Epidermal melanocyte (primary cell): ENCODE data around the gene ZNF135.

Source experiments
- DNase-seq: peaks from one replicate; pipeline ENCODE4 v3.0.0; 2011; ENCODE audit warnings: low spot score; ENCODE audit not compliant: insufficient read length

Gene ZNF135

GRCh38 chr19:58046856-58047255 lies 12.2 kb upstream of the ZNF135 start:
- no peak for DNase-seq

DNA sequence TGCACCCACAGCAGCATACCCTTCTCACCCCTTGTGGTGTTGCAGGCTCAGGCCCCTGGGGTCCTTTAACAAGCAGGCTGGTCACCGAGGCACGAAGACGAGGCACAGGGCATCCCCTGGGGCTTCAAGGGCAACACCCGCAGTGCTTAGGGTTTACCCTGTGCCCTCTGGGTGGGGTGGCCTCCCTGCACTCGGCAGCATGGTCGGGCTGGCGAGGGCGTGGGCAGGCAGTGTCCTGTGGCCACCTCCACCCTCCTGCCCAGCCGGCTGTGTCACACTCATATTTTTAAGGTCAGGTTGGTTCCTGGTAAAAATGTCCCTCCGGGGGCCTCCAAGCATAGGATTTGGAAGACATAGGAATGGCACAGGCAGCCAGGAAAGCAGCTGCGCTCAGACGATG lies 11.4 kb upstream of the ZNF135 start:
- DNase-seq, result no peak

DNA sequence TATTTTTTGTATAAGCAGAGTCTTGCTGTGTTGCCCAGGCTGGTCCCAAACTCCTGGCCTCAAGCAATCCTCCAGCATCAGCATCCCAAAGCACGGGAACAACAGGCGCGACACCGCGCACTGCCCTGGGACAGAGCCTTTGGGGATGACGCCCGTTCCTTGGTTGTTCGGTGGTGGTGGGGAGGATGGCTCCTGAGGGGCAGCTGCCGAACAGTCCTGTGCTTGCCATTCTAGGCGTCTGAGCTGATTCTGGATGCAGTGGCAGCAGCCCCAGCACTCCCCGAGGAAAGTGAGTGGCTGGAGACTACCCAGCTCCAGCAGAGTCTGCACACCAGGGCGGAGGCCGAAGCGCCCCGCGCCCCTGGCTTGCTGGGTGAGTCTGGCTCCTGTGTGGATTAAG lies 6.8 kb upstream of the ZNF135 start:
- no peak for DNase-seq

DNA sequence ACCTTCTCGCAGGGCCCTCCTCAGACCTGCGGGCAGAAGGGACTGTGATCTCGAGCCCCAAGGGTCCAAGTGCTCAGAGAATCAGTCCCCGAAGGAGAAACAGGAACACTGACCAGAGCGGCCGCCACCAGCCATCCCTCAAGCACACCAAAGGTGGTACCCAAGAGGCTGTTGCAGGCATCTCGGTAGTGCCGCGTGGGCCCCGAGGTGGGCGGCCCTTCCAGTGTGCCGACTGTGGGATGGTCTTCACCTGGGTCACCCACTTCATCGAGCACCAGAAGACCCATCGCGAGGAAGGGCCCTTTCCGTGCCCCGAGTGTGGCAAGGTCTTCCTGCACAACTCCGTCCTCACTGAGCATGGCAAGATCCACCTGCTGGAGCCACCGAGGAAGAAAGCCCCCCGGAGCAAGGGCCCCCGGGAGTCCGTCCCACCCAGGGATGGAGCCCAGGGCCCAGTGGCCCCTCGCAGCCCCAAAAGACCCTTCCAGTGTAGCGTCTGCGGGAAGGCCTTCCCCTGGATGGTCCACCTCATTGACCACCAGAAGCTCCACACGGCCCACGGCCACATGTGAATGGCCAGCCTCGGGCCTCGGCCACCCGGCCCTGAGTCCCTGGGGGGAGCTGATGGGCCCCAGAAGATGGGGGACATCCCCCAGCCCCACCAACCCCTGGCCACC lies 5.5 kb upstream of the ZNF135 start:
- no peak for DNase-seq

GRCh38 chr19:58054901-58055874 lies 3.9 kb upstream of the ZNF135 start:
- DNase-seq, result no peak

GRCh38 chr19:58056261-58056660 lies 2.8 kb upstream of the ZNF135 start:
- DNase-seq, result no peak

- DNase-seq, result no peak
These were observed 2.2 kb upstream of the ZNF135 start for GRCh38 chr19:58056861-58057260.

- no peak for DNase-seq
These were observed 615 bp upstream of the ZNF135 start for GRCh38 chr19:58058467-58058866.

DNA sequence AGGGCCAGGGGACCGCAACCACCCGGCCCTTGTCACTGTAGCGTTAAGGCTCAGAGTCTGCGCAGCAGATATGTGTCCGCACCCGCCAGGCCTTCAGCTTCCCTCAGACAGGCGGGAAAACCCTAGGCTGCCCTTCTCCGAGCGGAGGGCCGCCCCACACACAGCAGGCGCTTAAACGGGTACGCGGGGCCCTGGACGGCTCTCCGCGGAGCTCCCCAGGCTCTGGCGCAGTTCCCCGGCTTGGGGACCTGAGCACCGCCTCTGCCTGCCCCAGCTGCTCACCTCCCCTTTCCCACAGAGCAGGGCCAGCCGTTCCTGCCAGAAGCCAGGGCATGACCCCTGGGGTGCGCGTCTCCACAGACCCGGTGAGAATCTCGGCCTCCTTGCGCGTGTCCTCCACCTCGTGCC lies 593 bp downstream of the ZNF135 start:
- DNase-seq, result no peak

DNA sequence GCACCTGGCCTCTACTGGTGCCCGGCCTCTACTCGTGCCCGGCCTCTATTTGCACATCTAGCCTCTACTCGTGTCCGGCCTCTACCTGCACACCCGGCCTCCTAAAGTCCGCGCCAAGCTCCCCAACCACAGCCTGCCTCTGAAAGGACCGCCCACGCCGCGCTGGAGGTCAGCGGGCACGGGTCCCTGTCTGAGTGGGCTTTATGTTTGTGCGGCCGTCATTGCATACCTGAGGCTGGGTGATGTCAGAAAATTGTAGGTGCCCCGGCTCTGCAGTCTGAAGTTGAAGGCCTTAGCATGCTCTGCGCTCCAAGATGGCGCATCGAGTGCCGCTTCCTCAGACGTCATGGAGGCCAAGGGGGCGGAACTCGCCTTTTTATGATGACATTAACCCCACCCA lies 1.1 kb downstream of the ZNF135 start:
- DNase-seq, result no peak

DNA sequence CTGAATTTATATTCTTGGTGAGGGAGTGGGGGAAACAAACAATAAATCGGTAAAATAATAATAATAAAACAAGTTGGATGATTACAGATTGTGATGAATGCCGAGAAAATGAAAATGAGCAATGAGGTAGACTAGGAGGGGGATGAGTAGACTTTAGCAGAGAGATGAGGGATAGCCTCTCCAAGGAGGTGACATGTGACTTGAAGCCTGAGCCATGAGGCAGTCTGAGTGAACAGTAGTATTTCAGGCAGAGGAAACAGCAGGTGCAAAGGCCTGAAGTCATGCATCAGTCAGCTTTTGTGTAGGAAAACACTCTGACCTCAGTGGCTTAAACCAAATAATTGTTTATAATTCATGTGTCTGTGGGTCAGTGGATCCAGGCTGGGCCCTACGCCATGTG lies 4.6 kb downstream of the ZNF135 start:
- DNase-seq, result no peak

DNA sequence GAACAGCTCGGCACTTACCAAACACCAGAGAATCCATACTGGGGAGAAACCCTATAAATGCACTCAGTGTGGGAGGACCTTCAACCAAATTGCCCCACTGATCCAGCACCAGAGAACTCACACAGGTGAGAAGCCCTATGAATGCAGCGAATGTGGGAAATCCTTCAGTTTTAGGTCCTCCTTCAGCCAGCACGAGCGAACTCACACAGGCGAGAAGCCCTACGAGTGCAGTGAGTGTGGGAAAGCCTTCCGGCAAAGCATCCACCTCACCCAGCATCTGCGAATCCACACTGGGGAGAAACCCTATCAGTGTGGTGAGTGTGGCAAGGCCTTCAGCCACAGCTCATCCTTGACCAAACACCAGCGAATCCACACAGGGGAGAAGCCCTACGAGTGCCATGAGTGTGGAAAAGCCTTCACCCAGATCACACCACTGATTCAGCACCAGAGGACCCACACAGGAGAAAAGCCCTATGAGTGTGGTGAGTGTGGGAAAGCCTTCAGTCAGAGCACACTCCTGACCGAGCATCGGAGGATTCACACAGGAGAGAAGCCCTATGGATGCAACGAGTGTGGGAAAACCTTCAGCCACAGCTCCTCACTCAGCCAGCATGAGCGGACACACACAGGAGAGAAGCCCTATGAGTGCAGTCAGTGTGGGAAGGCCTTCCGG lies 8.3 kb downstream of the ZNF135 start:
- no peak for DNase-seq

DNA sequence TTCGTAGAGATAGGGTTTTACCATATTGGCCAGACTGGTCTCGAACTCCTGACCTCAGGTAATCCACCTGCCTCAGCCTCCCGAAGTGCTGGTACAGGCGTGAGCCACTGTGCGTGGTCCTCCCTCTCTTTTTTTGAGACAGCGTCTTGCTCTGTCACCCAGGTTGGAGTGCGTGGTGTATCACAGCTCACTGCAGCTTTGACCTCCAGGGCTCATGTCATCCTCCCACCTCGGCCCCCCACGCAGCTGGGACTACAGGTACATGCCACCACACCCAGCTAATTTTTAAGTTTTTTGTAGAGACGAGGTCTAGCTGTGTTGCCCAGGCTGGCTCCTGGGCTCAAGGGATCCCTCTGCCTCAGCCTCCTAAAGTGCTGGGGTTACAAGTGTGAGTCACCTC lies 20.7 kb downstream of the ZNF135 start:
- no peak for DNase-seq

DNA sequence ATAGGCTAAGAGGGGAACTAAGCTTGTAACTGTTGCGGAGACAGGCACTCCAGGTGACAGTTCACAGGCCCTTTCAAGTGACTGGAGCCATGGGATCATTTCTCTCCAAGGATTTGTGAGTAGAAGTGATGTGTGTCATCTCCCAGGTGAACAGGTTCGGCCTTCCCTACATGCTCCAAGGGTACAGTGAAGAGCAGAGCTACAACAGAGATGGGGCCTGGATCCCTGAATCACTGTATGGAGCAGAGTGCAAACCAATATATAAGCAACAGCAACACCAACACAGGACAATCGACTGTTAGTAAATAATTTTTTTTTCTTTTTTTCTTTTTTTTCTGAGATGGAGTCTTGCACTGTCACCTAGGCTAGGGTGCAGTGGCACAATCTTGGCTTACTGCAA lies 23.9 kb downstream of the ZNF135 start:
- DNase-seq, result no peak

DNA sequence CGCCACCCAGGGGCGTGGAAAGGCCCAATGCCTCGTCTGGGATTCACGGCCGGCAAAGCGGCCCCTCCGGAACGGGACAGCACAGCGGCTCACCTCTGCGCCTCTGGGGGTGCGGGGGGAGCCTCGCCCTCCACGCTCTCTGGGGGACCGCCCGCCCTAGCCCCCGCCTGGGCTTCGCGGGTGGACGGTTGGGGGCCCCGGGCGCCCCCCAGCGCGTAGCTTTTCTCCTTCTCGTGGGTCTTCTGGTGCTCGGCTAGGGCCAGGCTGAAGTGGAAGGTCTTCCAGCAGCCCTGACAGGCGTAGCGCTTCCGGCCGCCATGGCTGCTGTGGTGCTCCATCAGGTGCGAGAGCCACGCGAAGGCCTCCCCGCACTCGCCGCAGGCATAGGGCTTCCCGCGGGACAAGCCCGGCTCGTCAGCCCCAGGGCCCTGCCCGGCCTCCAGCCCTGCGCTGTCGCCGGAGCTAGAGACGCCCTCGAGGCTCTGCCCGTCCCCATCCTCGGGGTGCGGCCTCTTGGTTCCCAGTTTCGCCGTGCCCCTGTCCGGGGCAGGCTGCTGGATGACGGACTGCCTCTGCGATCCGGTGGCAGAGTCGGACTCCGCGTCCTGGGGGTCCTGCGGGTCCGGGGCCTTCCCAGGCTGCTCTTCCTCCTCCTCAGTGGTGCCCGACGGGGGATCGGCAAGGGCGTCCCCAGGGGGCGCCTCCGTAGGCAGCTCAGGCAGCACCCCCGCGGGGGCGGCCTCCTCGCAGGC lies 25.7 kb downstream of the ZNF135 start:
- no peak for DNase-seq

GRCh38 chr19:58085348-58085875 lies 26.3 kb downstream of the ZNF135 start:
- no peak for DNase-seq

- no peak for DNase-seq
These were observed 28.0 kb downstream of the ZNF135 start for GRCh38 chr19:58086825-58087710.

- DNase-seq, result no peak
These were observed 29.5 kb downstream of the ZNF135 start for GRCh38 chr19:58088521-58089052.

DNA sequence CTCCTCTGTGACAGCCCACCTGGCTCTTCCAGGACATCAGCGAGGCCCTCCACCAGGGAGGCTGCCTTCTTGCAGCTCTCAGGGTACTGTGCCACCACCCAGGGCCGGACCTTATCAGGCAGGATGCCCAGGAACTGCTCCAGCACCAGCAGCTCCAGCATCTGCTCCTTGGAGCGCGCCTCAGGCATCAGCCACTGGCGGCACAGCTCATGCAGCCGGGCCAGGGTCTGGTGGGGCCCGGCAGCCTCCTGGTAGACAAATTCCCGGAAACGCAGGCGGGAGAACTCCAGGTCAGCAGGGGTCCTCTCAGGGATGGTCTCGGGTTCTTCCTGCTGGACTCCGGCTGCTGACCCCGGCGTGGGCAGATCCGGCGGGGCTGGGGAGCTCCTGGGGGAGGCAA lies 30.8 kb downstream of the ZNF135 start:
- DNase-seq, result no peak
